ENCODE measurements around the gene TMPRSS3. TPM values are rescaled to one million over a fixed set of nuclear protein-coding genes. Genes with fewer than 3 reads are reported as not detected.

TMPRSS3 gene
- polyA plus RNA-seq, 1 of the 3 experiments (the other 2 are of a cell fraction), result not detected

DNA sequence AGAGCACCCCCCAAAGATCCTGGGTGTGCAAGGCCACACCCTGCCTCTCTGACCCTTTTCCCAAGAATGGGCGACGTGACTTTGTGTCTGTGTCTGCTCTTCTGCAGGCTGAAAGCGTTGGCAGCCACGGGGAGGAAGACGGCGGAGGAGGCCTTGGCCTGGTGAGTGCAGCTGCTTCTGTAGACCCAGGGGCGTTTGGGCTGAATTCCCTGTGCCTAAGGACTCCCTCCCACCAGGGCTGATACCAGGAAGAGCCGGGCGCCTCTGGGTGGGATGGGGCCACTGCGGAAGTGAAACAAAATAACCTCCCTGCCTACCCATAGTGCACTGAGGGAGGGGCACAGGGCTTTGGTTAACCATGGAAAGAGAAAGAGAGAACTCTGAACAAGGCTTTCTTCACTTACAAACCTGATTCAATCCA lies 10.4 kb upstream of the TMPRSS3 start:
- Histone ChIP-seq H3K27me3 (ENCODE audit: insufficient read depth) (no peaks in the 10 kb centered on the region), H3K4me1 (ENCODE audit: control insufficient read depth in 1 of 2, insufficient read depth in 2 of 2, low read depth in 1 of 2, low read length in 1 of 2) (no peaks in the 10 kb centered on the region), H3K9me2 (no peaks in the 10 kb centered on the region), H2AFZ (ENCODE audit: low read depth) (no peak overlapping the region), H3K9me3 (no peaks in the 10 kb centered on the region), H4K20me1 (ENCODE audit: insufficient read depth) (no peaks in the 10 kb centered on the region), H3K4me2 (no peak overlapping the region), H3F3A (replicated peaks; ENCODE audit: insufficient read depth) (no peaks in the 10 kb centered on the region), H3K9ac (no peak overlapping the region), H3K79me2 (ENCODE audit: insufficient read depth) (no peaks in the 10 kb centered on the region), H3K4me3 (ENCODE audit: low read depth in 2 of 2, low read length in 1 of 2) (no peak overlapping the region), H3K27ac (ENCODE audit: low read depth in 2 of 2, low read length in 1 of 2) (no peak overlapping the region), H3K36me3 (replicated peaks in 1 of 2; ENCODE audit: control insufficient read depth in 1 of 2, insufficient read depth in 2 of 2, low read length in 1 of 2) (no peaks in the 10 kb centered on the region)
- ChIA-PET POLR2A (no interaction called here), CTCF (no interaction called here)
- DNase-seq, result no peak
- TF ChIP-seq EZH2phosphoT487 (IDR thresholded peaks at IDR 0.05; ENCODE audit: borderline replicate concordance, low read depth), result no peak
- TF ChIP-seq, protein P1, sequence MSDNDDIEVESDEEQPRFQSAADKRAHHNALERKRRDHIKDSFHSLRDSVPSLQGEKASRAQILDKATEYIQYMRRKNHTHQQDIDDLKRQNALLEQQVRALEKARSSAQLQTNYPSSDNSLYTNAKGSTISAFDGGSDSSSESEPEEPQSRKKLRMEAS (IDR thresholded peaks at IDR 0.05; ENCODE audit: low read depth), result no peak
- 62% methylated on average over 8 of the region's 10 CpGs for WGBS (ENCODE audit: low lambda C conversion rate)

DNA sequence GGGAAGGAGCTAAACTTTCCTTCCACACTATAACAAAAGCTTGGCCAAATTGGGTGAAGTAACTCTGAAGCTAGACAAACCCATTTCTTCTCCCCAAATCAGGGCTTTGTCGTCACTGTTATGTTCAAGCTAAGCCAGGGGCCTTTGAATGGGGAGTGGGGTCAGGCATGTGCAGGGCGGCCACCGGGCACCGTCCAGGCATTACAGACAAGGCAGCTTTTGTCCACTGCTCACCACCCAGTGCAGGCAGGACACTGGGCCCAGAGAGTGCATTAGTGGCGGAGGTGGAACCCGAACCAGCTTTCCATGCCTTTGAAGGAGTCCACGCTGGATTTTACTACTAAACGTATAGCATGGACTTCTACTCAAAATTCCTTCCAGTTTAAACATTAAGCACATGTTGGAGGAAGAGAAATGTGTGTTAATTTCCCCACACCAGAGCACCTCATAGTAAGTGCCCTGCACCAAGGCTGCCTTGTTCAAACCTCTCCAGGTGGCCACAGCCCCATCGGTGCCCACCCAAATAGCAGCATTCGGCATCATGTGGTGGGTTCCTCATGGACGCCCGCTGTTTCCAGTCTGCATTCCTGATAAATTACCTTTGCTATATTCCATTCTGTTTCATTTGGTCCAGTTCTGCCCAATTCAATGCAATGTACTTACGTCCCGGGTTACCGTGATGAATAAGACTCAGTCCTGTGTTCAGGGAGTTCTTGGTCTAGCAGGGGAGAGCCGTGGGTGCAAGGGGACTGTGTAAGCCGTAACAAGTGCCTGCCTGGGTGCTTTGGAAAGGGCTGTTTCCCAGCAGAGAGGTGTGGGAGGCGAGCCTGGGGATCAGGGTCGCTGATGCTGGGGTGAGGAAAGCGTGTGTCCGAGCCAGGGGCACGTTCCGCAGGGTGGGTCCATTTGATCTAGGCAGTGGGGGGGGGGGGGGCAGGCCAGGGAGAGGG lies 9.5 kb upstream of the TMPRSS3 start:
- Histone ChIP-seq H3K4me1 (ENCODE audit: control insufficient read depth in 1 of 2, insufficient read depth in 2 of 2, low read depth in 1 of 2, low read length in 1 of 2) (no peaks in the 10 kb centered on the region), H3K4me3 (ENCODE audit: low read depth in 2 of 2, low read length in 1 of 2) (no peak overlapping the region)

More for the DNA sequence above, 9.5 kb upstream of the TMPRSS3 start:
- Histone ChIP-seq H3K9ac (no peak overlapping the region), H4K20me1 (ENCODE audit: insufficient read depth) (no peaks in the 10 kb centered on the region), H3K36me3 (replicated peaks in 1 of 2; ENCODE audit: control insufficient read depth in 1 of 2, insufficient read depth in 2 of 2, low read length in 1 of 2) (no peaks in the 10 kb centered on the region), H2AFZ (ENCODE audit: low read depth) (no peak overlapping the region), H3K4me2 (no peak overlapping the region), H3K79me2 (ENCODE audit: insufficient read depth) (no peaks in the 10 kb centered on the region), H3F3A (replicated peaks; ENCODE audit: insufficient read depth) (no peaks in the 10 kb centered on the region), H3K9me2 (no peaks in the 10 kb centered on the region), H3K9me3 (no peaks in the 10 kb centered on the region), H3K27ac (ENCODE audit: low read depth in 2 of 2, low read length in 1 of 2) (no peak overlapping the region), H3K27me3 (ENCODE audit: insufficient read depth) (no peaks in the 10 kb centered on the region)
- WGBS (ENCODE audit: low lambda C conversion rate), result 66% methylated on average over 23 of the region's 23 CpGs
- TF ChIP-seq SIN3A (IDR thresholded peaks at IDR 0.05; ENCODE audit: borderline replicate concordance, low read depth, low read length) (no peak), MEF2A (IDR thresholded peaks at IDR 0.05; ENCODE audit: borderline replicate concordance, low read depth) (no peak), RAD21 (IDR thresholded peaks at IDR 0.05; ENCODE audit: low read length) (no peak), TAF1 (IDR thresholded peaks at IDR 0.05; ENCODE audit: borderline replicate concordance, low read depth, low read length) (no peak), RCOR1 (IDR thresholded peaks at IDR 0.05; ENCODE audit: low read length) (no peak), EZH2phosphoT487 (IDR thresholded peaks at IDR 0.05; ENCODE audit: borderline replicate concordance, low read depth) (no peak), TEAD4 (IDR thresholded peaks at IDR 0.05; ENCODE audit: borderline replicate concordance, insufficient read depth) (no peak), JUND (IDR thresholded peaks at IDR 0.05) (no peak), RXRA (IDR thresholded peaks at IDR 0.05; ENCODE audit: borderline replicate concordance, low read depth) (no peak), ELF1 (IDR thresholded peaks at IDR 0.05) (no peak), TCF12 (IDR thresholded peaks at IDR 0.05) (no peak), GABPA (IDR thresholded peaks at IDR 0.05; ENCODE audit: low read depth) (no peak), FOXM1 (IDR thresholded peaks at IDR 0.05; ENCODE audit: low read depth) (no peak), GATA2 (CRISPR knock-in tag; IDR thresholded peaks at IDR 0.05) (no peak), RFX5 (IDR thresholded peaks at IDR 0.05; ENCODE audit: low read length) (no peak)
- TF ChIP-seq, protein P2, sequence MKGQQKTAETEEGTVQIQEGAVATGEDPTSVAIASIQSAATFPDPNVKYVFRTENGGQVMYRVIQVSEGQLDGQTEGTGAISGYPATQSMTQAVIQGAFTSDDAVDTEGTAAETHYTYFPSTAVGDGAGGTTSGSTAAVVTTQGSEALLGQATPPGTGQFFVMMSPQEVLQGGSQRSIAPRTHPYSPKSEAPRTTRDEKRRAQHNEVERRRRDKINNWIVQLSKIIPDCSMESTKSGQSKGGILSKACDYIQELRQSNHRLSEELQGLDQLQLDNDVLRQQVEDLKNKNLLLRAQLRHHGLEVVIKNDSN (IDR thresholded peaks at IDR 0.05; ENCODE audit: borderline replicate concordance, low read depth), result no peak
- TF ChIP-seq, protein P1 (IDR thresholded peaks at IDR 0.05; ENCODE audit: low read depth), result no peak
- TF ChIP-seq, protein P3, sequence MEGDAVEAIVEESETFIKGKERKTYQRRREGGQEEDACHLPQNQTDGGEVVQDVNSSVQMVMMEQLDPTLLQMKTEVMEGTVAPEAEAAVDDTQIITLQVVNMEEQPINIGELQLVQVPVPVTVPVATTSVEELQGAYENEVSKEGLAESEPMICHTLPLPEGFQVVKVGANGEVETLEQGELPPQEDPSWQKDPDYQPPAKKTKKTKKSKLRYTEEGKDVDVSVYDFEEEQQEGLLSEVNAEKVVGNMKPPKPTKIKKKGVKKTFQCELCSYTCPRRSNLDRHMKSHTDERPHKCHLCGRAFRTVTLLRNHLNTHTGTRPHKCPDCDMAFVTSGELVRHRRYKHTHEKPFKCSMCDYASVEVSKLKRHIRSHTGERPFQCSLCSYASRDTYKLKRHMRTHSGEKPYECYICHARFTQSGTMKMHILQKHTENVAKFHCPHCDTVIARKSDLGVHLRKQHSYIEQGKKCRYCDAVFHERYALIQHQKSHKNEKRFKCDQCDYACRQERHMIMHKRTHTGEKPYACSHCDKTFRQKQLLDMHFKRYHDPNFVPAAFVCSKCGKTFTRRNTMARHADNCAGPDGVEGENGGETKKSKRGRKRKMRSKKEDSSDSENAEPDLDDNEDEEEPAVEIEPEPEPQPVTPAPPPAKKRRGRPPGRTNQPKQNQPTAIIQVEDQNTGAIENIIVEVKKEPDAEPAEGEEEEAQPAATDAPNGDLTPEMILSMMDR (IDR thresholded peaks at IDR 0.05), result no peak
- TF ChIP-seq, protein P4, sequence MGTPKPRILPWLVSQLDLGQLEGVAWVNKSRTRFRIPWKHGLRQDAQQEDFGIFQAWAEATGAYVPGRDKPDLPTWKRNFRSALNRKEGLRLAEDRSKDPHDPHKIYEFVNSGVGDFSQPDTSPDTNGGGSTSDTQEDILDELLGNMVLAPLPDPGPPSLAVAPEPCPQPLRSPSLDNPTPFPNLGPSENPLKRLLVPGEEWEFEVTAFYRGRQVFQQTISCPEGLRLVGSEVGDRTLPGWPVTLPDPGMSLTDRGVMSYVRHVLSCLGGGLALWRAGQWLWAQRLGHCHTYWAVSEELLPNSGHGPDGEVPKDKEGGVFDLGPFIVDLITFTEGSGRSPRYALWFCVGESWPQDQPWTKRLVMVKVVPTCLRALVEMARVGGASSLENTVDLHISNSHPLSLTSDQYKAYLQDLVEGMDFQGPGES (IDR thresholded peaks at IDR 0.05; ENCODE audit: low read depth, low read length), result no peak
- POLR2A ChIA-PET, result no interaction called here
- DNase-seq, result no peak
- CTCF ChIA-PET, result no interaction called here
